MM.1S (cell line): ENCODE results near the gene ETV4.

Experiments
- DNase-seq: peaks from one replicate; pipeline ENCODE4 v3.0.0-alpha.2; 2015
- H2AFZ ChIP-seq: fragments of 300-600 bp; sonication (generic); 2 replicates; pipeline ENCODE4 v1.6.0; 2016; ENCODE audit warnings: antibody characterized with exemption, low read length
- H3F3A ChIP-seq: fragments of 300-600 bp; sonication (generic); 2 replicates; pipeline ENCODE4 v1.6.1; 2016; ENCODE audit warnings: mild to moderate bottlenecking, antibody characterized with exemption, low read length, moderate library complexity, mixed read lengths; ENCODE audit not compliant: insufficient read depth
- H3K27ac ChIP-seq: fragments of 300-600 bp; sonication (generic); 2 replicates; pipeline ENCODE4 v1.5.1; 2016; ENCODE audit warnings: mild to moderate bottlenecking, low read length
- H3K27me3 ChIP-seq: fragments of 300-600 bp; sonication (generic); replicated peaks from 2 replicates; pipeline ENCODE4 v1.6.0; 2016; ENCODE audit warnings: low read length; ENCODE audit not compliant: insufficient read depth
- H3K36me3 ChIP-seq: fragments of 300-600 bp; sonication (generic); replicated peaks from 2 replicates; pipeline ENCODE4 v1.6.1; 2016; ENCODE audit warnings: mild to moderate bottlenecking, low read length, mixed read lengths; ENCODE audit not compliant: insufficient read depth
- H3K4me1 ChIP-seq: fragments of 300-600 bp; sonication (generic); 2 replicates; pipeline ENCODE4 v1.6.1; 2016; ENCODE audit warnings: low read length, mixed read lengths
- H3K4me2 ChIP-seq: fragments of 300-600 bp; sonication (generic); 2 replicates; pipeline ENCODE4 v1.6.0; 2016; ENCODE audit warnings: low read depth, low read length
- H3K4me3 ChIP-seq: fragments of 300-600 bp; sonication (generic); 2 replicates; pipeline ENCODE4 v1.5.1; 2016; ENCODE audit warnings: low read length, mixed read lengths
- H3K79me2 ChIP-seq: fragments of 300-600 bp; sonication (generic); 2 replicates; pipeline ENCODE4 v1.6.1; 2016; ENCODE audit warnings: mixed run types, low read length, mixed read lengths
- H3K9ac ChIP-seq: fragments of 300-600 bp; sonication (generic); 2 replicates; pipeline ENCODE4 v1.6.1; 2016; ENCODE audit warnings: low read length, mixed read lengths
- H3K9me2 ChIP-seq: fragments of 300-600 bp; sonication (generic); replicated peaks from 2 replicates; pipeline ENCODE4 v1.6.1; 2016; ENCODE audit warnings: mild to moderate bottlenecking, low read length, mixed read lengths; ENCODE audit not compliant: insufficient read depth
- H3K9me3 ChIP-seq: fragments of 300-600 bp; sonication (generic); replicated peaks from 2 replicates; pipeline ENCODE4 v1.6.1; 2016; ENCODE audit warnings: mild to moderate bottlenecking, low read length, mixed read lengths; ENCODE audit not compliant: insufficient read depth
- H4K20me1 ChIP-seq: fragments of 300-600 bp; sonication (generic); 2 replicates; pipeline ENCODE4 v1.6.1; 2016; ENCODE audit warnings: mild to moderate bottlenecking, low read length, moderate library complexity, mixed read lengths; ENCODE audit not compliant: insufficient read depth
- EZH2 ChIP-seq: fragments of 300-600 bp; sonication (generic); optimal IDR thresholded peaks from 2 replicates; pipeline ENCODE3; 2017; ENCODE audit warnings: low read depth, mild to moderate bottlenecking, antibody characterized with exemption, low read length, mixed read lengths
- EZH2phosphoT487 ChIP-seq: fragments of 300-600 bp; sonication (generic); IDR thresholded peaks from 2 replicates; pipeline ENCODE4 v1.6.1; 2018; ENCODE audit warnings: antibody characterized with exemption, low read length
- TF ChIP-seq, protein P1 (sequence below): fragments of 300-600 bp; sonication (generic); IDR thresholded peaks from 2 replicates; pipeline ENCODE4 v1.5.1; 2016; ENCODE audit warnings: antibody characterized with exemption, low read length, mixed read lengths

Gene ETV4

GRCh38 chr17:43560461-43561427, 14.6 kb upstream of the ETV4 start:
- no peak overlapping the region for H3K27ac ChIP-seq

GRCh38 chr17:43559161-43559816, 13.1 kb upstream of the ETV4 start:
- no peak overlapping the region for H3K4me2 ChIP-seq
- no peak overlapping the region for H3K9ac ChIP-seq
- H3K27me3 ChIP-seq = peaks cover 60% of the 10 kb centered on the region
- H3K9me3 ChIP-seq = no peaks in the 10 kb centered on the region
- H3K27ac ChIP-seq = no peak overlapping the region
- no peak overlapping the region for H3K4me3 ChIP-seq
- no peaks in the 10 kb centered on the region for H4K20me1 ChIP-seq
- H3F3A ChIP-seq = no peaks in the 10 kb centered on the region
- TF ChIP-seq, protein P1, sequence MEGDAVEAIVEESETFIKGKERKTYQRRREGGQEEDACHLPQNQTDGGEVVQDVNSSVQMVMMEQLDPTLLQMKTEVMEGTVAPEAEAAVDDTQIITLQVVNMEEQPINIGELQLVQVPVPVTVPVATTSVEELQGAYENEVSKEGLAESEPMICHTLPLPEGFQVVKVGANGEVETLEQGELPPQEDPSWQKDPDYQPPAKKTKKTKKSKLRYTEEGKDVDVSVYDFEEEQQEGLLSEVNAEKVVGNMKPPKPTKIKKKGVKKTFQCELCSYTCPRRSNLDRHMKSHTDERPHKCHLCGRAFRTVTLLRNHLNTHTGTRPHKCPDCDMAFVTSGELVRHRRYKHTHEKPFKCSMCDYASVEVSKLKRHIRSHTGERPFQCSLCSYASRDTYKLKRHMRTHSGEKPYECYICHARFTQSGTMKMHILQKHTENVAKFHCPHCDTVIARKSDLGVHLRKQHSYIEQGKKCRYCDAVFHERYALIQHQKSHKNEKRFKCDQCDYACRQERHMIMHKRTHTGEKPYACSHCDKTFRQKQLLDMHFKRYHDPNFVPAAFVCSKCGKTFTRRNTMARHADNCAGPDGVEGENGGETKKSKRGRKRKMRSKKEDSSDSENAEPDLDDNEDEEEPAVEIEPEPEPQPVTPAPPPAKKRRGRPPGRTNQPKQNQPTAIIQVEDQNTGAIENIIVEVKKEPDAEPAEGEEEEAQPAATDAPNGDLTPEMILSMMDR = no peak
- TF ChIP-seq EZH2 (no peak), EZH2phosphoT487 (no peak)
- H2AFZ ChIP-seq = no peak overlapping the region
- H3K79me2 ChIP-seq = no peaks in the 10 kb centered on the region
- no peaks in the 10 kb centered on the region for H3K4me1 ChIP-seq
- DNase-seq = no peak
- no peaks in the 10 kb centered on the region for H3K36me3 ChIP-seq
- no peaks in the 10 kb centered on the region for H3K9me2 ChIP-seq

More at GRCh38 chr17:43560461-43561427, 14.6 kb upstream of the ETV4 start:
- no peak overlapping the region for H3K4me2 ChIP-seq
- H3K9me3 ChIP-seq = no peaks in the 10 kb centered on the region
- H3K79me2 ChIP-seq = no peaks in the 10 kb centered on the region
- H3K36me3 ChIP-seq = no peaks in the 10 kb centered on the region
- no peak overlapping the region for H3K9ac ChIP-seq
- H3K9me2 ChIP-seq = no peaks in the 10 kb centered on the region
- H3K4me1 ChIP-seq = no peaks in the 10 kb centered on the region
- no peak overlapping the region for H3K4me3 ChIP-seq
- H3K27me3 ChIP-seq = peaks cover 48% of the 10 kb centered on the region
- no peaks in the 10 kb centered on the region for H4K20me1 ChIP-seq
- no peak for DNase-seq
- H2AFZ ChIP-seq = no peak overlapping the region
- no peaks in the 10 kb centered on the region for H3F3A ChIP-seq
- no peak for TF ChIP-seq EZH2
- no peak for TF ChIP-seq EZH2phosphoT487
- TF ChIP-seq, protein P1 = no peak

GRCh38 chr17:43558805-43559160, 12.6 kb upstream of the ETV4 start:
- H3K79me2 ChIP-seq = no peaks in the 10 kb centered on the region
- no peaks in the 10 kb centered on the region for H3K9me2 ChIP-seq
- no peaks in the 10 kb centered on the region for H4K20me1 ChIP-seq
- no peaks in the 10 kb centered on the region for H3K9me3 ChIP-seq
- no peak for DNase-seq
- no peaks in the 10 kb centered on the region for H3K36me3 ChIP-seq
- H2AFZ ChIP-seq = no peak overlapping the region
- H3K27ac ChIP-seq = no peak overlapping the region
- no peak overlapping the region for H3K4me2 ChIP-seq
- no peaks in the 10 kb centered on the region for H3F3A ChIP-seq
- no peak overlapping the region for H3K4me3 ChIP-seq
- peaks cover 61% of the 10 kb centered on the region for H3K27me3 ChIP-seq
- TF ChIP-seq, protein P1 = no peak
- TF ChIP-seq EZH2 (no peak), EZH2phosphoT487 (no peak)
- H3K9ac ChIP-seq = no peak overlapping the region
- no peaks in the 10 kb centered on the region for H3K4me1 ChIP-seq
